Activated CD8-positive, alpha-beta T cell treated with anti-CD3 and anti-CD28 coated beads for 36 hours (primary cell): ENCODE data around the gene ALDH16A1. TPM values are rescaled to one million over a fixed set of nuclear protein-coding genes. Genes with fewer than 3 reads are reported as not detected.
"Not testable (repeated sequence)": the region's sequence is repeated elsewhere in the genome, so short reads cannot be mapped to it uniquely, and the experiment has no call there.

Experiments used
- ATAC-seq: fragments of 200-7000 bp; cut with Tn5 transposase; one replicate; pipeline ENCODE4 v1.10.0; 2021; ENCODE audit warnings: mild to moderate bottlenecking, moderate library complexity
- CTCF ChIA-PET: fragments of 350-600 bp; sonication (Branson Sonifier 250); formaldehyde crosslinking; loops from one replicate; lab custom pipeline; 2021; ENCODE audit warnings: antibody characterized with exemption; lab: Charles Lee
- POLR2A ChIA-PET: fragments of 350-600 bp; sonication (Branson Sonifier 250); formaldehyde crosslinking; loops from one replicate; lab custom pipeline; 2021; ENCODE audit warnings: antibody characterized with exemption; lab: Charles Lee
- DNase-seq: peaks from one replicate; pipeline ENCODE4 v3.0.0-alpha.2; 2020
- H3K27ac Mint-ChIP-seq: one replicate; pipeline ENCODE4 v1.8.0; 2021; ENCODE audit warnings: mild to moderate bottlenecking, mixed read lengths
- H3K27me3 Mint-ChIP-seq: one replicate; pipeline ENCODE4 v1.8.0; 2021; ENCODE audit warnings: mixed read lengths
- H3K36me3 Mint-ChIP-seq: one replicate; pipeline ENCODE4 v1.8.0; 2021; ENCODE audit warnings: low read depth, mixed read lengths
- H3K4me1 Mint-ChIP-seq: one replicate; pipeline ENCODE4 v1.8.0; 2021; ENCODE audit warnings: low read depth, mixed read lengths
- H3K4me3 Mint-ChIP-seq: one replicate; pipeline ENCODE4 v1.8.0; 2021; ENCODE audit warnings: mild to moderate bottlenecking, moderate library complexity, mixed read lengths
- H3K9me3 Mint-ChIP-seq: one replicate; pipeline ENCODE4 v1.8.0; 2021; ENCODE audit warnings: mixed read lengths
- CTCF ChIP-seq: fragments of 200-600 bp; IDR thresholded peaks from one replicate; pipeline ENCODE4 v1.8.0; 2022; ENCODE audit warnings: antibody characterized with exemption, mild to moderate bottlenecking
- intact Hi-C: fragments of 100-400 bp; cut with micrococcal nuclease; formaldehyde crosslinking; loops from one replicate; pipeline ENCODE4 v1.10.0; 2022
- total RNA-seq, 2 experiments: library from RNA; stranded (reverse); gene quantifications; one replicate each; pipeline ENCODE4 v1.2.3, GENCODE V29; 2021

ALDH16A1 gene
- total RNA-seq, 2 experiments from 2014 or later, result 24.6 to 24.8 TPM

GRCh38 chr19:49455773-49456172 is 2.7 kb downstream of the ALDH16A1 start:
- Mint-ChIP-seq H3K27me3 (no peaks in the 10 kb centered on the region), H3K4me3 (no peak overlapping the region), H3K4me1 (peaks cover 28% of the 10 kb centered on the region), H3K9me3 (no peaks in the 10 kb centered on the region), H3K36me3 (peaks cover 23% of the 10 kb centered on the region), H3K27ac (no peak overlapping the region)
- intact Hi-C loops, result no loop called here
- DNase-seq, result no peak
- ChIA-PET CTCF (interaction anchor here (1.3 to 2.5 kb wide), 3 partner anchors 14 to 21 kb away, joined by 4 to 15 read pairs (median 6); no protein-coding TSS in a partner anchor), POLR2A (interaction anchor here (0.9 to 3.5 kb wide), 3 partner anchors 18 to 33 kb away, joined by 3 to 15 read pairs (median 5); partner anchors contain the start of gene FLT3LG)
- ATAC-seq, result no peak
- no peak for TF ChIP-seq CTCF

GRCh38 chr19:49456326-49456725 is 3.3 kb downstream of the ALDH16A1 start:
- Mint-ChIP-seq H3K36me3 (peaks cover 22% of the 10 kb centered on the region), H3K27ac (peak overlapping the region; percentile 25), H3K4me1 (peaks cover 28% of the 10 kb centered on the region), H3K4me3 (no peak overlapping the region), H3K9me3 (no peaks in the 10 kb centered on the region), H3K27me3 (no peaks in the 10 kb centered on the region)
- no peak for TF ChIP-seq CTCF
- DNase-seq, result no peak
- no peak for ATAC-seq
- intact Hi-C loops, result no loop called here
- ChIA-PET POLR2A (interaction anchor here (0.9 to 3.5 kb wide), 3 partner anchors 17 to 32 kb away, joined by 3 to 15 read pairs (median 5); partner anchors contain the start of gene FLT3LG), CTCF (interaction anchor here (1.3 to 2.5 kb wide), 3 partner anchors 13 to 20 kb away, joined by 4 to 15 read pairs (median 6); no protein-coding TSS in a partner anchor)

- POLR2A ChIA-PET, result interaction anchor here (1.0 to 2.9 kb wide), 2 partner anchors 15 to 29 kb away, joined by 3 to 12 read pairs; partner anchors contain the start of gene RPL13A
- TF ChIP-seq CTCF, result no peak
These were observed 5.5 kb downstream of the ALDH16A1 start for GRCh38 chr19:49458567-49458903.

GRCh38 chr19:49459388-49459787 is 6.4 kb downstream of the ALDH16A1 start:
- CTCF ChIA-PET, result no interaction called here
- DNase-seq (no peak), ATAC-seq (peak; percentile 45)
- H3K4me1 Mint-ChIP-seq, result peaks cover 13% of the 10 kb centered on the region
- H3K27me3 Mint-ChIP-seq, result no peaks in the 10 kb centered on the region
- intact Hi-C loops, result no loop called here
- TF ChIP-seq CTCF, result no peak
- H3K27ac Mint-ChIP-seq, result no peak overlapping the region
- H3K36me3 Mint-ChIP-seq, result peaks cover 18% of the 10 kb centered on the region
- POLR2A ChIA-PET, result interaction anchor here (1.0 to 2.9 kb wide), 3 partner anchors 29 to 50 kb away, joined by 3 to 12 read pairs (median 4); partner anchors contain the start of gene RPL13A
- no peak overlapping the region for H3K4me3 Mint-ChIP-seq
- H3K9me3 Mint-ChIP-seq, result no peaks in the 10 kb centered on the region

More at GRCh38 chr19:49458567-49458903, 5.5 kb downstream of the ALDH16A1 start:
- DNase-seq (no peak), ATAC-seq (no peak)
- Mint-ChIP-seq H3K9me3 (no peaks in the 10 kb centered on the region), H3K27me3 (no peaks in the 10 kb centered on the region), H3K4me1 (peaks cover 15% of the 10 kb centered on the region), H3K36me3 (peaks cover 18% of the 10 kb centered on the region), H3K27ac (peak overlapping the region; percentile 42), H3K4me3 (no peak overlapping the region)
- intact Hi-C loops, result no loop called here
- CTCF ChIA-PET, result interaction anchor here (0.7 to 1.7 kb wide), 2 partner anchors 11 to 18 kb away, joined by 3 to 4 read pairs; no protein-coding TSS in a partner anchor

GRCh38 chr19:49461130-49461529 is 8.1 kb downstream of the ALDH16A1 start:
- CTCF ChIA-PET, H3K9me3 Mint-ChIP-seq, H3K4me3 Mint-ChIP-seq, intact Hi-C loops, H3K4me1 Mint-ChIP-seq, DNase-seq, H3K27me3 Mint-ChIP-seq, POLR2A ChIA-PET, ATAC-seq, H3K27ac Mint-ChIP-seq: not testable (repeated sequence)
- H3K36me3 Mint-ChIP-seq, result peaks cover 18% of the 10 kb centered on the region
